Peyer's patch (tissue), 4 donors: ENCODE results near the gene SULT6B1. TPM values are rescaled to one million over a fixed set of nuclear protein-coding genes. Genes with fewer than 3 reads are reported as not detected.
"Not testable (repeated sequence)": the region's sequence is repeated elsewhere in the genome, so short reads cannot be mapped to it uniquely, and the experiment has no call there.

Source experiments
- DNase-seq, 3 donors: peaks; one replicate each; pipeline ENCODE4 v3.0.0-alpha.2; 2017 to 2019
- H3K27ac ChIP-seq, 4 donors: fragments of 200-600 bp; sonication (generic); one replicate each; pipeline ENCODE4 v1.5.1; 2016 to 2019
- H3K27me3 ChIP-seq, 2 donors: fragments of 200-600 bp; sonication (generic); one replicate each; pipeline ENCODE4 v1.5.1; 2019
- H3K36me3 ChIP-seq, 3 donors: fragments of 200-600 bp; sonication (generic); one replicate each; pipeline ENCODE4 v1.5.1; 2016 to 2019
- H3K4me1 ChIP-seq, 4 donors: fragments of 200-600 bp; sonication (generic); one replicate each; pipeline ENCODE4 v1.5.1; 2016 to 2019
- H3K4me3 ChIP-seq, 4 donors: fragments of 200-600 bp; sonication (generic); 1 replicate in 3 of 4; 2 replicates in 1 of 4; pipeline ENCODE4 v1.5.1; 2016 to 2019; ENCODE audit warnings: mild to moderate bottlenecking in 1 of 4
- H3K9me3 ChIP-seq, 4 donors: fragments of 200-600 bp; sonication (generic); one replicate each; pipeline ENCODE4 v1.5.1; 2016 to 2019; ENCODE audit warnings: mild to moderate bottlenecking in 1 of 4
- POLR2A ChIP-seq, 2 donors: fragments of 450-650 bp; IDR thresholded peaks; one replicate each; pipeline ENCODE4 v1.5.1; 2017; ENCODE audit warnings: antibody characterized with exemption in 2 of 2, mild to moderate bottlenecking in 2 of 2, moderate library complexity in 2 of 2
- total RNA-seq, 4 donors: library from RNA; depleted of rRNA; stranded (reverse); fragments of >200 nt; gene quantifications; one replicate each; pipeline ENCODE4 v1.1.0, GENCODE V29; 2016
- TF ChIP-seq, protein P1 (sequence below), 6 experiments: fragments of 450-650 bp in 4 of 6; fragments of 200-600 bp in 2 of 6; sonication (generic) in 1 of 6; IDR thresholded peaks; one replicate each; pipeline ENCODE4 v1.5.1; 2017 to 2019; ENCODE audit warnings: antibody characterized with exemption in 6 of 6, mild to moderate bottlenecking in 3 of 6, moderate library complexity in 1 of 6

The SULT6B1 gene
- total RNA-seq, 4 donors from 2014 or later = not detected

DNA sequence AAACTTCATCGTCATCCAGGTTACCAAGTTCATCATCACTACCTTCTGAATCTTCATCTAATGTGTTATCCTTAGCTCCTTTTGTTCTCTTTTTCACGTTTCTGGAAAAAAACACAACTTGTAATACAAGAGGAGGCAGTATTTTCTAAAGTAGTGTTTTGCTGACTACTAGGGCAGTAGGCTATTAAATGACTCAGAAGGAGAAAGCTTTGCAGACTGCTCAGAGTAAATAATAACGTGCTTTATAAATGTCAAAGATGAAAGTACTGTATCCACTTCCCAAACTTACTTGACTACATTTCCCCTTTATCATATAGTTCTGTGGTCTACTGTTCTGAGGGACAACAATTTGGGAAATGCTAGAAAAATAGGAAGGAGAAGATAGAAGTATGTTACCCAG lies 23.5 kb upstream of the SULT6B1 start:
- Histone ChIP-seq H3K27me3 (no peaks in the 10 kb centered on the region), H3K4me3 (no peak overlapping the region), H3K9me3 (no peaks in the 10 kb centered on the region), H3K4me1 (no peaks in the 10 kb centered on the region), H3K27ac (no peak overlapping the region), H3K36me3 (peaks cover 0 to 98% (median 0%) of the 10 kb centered on the region in 3 donors)
- TF ChIP-seq POLR2A (IDR thresholded peaks at IDR 0.05) = no peak
- TF ChIP-seq, protein P1, sequence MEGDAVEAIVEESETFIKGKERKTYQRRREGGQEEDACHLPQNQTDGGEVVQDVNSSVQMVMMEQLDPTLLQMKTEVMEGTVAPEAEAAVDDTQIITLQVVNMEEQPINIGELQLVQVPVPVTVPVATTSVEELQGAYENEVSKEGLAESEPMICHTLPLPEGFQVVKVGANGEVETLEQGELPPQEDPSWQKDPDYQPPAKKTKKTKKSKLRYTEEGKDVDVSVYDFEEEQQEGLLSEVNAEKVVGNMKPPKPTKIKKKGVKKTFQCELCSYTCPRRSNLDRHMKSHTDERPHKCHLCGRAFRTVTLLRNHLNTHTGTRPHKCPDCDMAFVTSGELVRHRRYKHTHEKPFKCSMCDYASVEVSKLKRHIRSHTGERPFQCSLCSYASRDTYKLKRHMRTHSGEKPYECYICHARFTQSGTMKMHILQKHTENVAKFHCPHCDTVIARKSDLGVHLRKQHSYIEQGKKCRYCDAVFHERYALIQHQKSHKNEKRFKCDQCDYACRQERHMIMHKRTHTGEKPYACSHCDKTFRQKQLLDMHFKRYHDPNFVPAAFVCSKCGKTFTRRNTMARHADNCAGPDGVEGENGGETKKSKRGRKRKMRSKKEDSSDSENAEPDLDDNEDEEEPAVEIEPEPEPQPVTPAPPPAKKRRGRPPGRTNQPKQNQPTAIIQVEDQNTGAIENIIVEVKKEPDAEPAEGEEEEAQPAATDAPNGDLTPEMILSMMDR (IDR thresholded peaks at IDR 0.05) = no peak
- DNase-seq = no peak

DNA sequence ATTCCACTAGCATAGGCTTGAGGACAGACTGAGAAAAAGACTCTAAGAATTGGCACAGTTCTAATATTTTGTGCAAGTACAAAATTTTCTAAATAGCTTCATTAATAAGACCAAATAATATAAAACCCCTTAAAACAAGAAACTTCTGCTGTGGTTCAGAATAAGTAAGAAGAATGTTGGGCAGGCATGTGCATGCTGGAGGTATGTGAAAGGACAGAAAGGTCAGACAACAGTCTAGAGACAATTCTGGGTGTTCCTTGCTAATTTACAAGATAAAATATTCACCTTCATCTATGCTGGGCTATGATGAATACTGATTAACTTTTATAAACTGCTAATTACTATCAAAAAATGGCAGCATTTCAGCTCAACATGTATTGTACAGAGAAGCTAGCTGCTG lies 22.7 kb upstream of the SULT6B1 start:
- Histone ChIP-seq H3K36me3 (peaks cover 0 to 98% (median 0%) of the 10 kb centered on the region in 3 donors), H3K4me3 (no peak overlapping the region), H3K27ac (no peak overlapping the region), H3K4me1 (no peaks in the 10 kb centered on the region), H3K27me3 (no peaks in the 10 kb centered on the region), H3K9me3 (peaks cover 0 to 3% (median 0%) of the 10 kb centered on the region in 4 donors)
- DNase-seq = no peak
- no peak for TF ChIP-seq POLR2A (IDR thresholded peaks at IDR 0.05)
- TF ChIP-seq, protein P1 (IDR thresholded peaks at IDR 0.05) = no peak

DNA sequence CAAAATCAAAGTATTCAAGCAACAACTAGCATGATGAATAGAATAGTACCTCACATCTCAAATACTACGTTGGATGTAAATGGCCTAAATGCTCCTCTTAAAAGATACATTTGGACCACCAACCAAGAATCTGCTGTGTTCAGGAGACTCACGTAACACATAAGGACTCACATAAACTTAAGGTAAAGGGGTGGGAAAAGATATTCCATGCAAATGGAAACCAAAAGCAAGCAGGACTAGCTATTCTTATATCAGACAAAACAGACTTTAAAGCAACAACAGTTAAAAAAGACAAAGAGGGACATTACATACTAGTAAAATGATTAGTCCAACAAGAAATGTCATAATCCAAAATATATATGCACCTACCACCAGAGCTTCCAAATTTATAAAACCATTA lies 18.3 kb upstream of the SULT6B1 start:
- H3K36me3 ChIP-seq = peaks cover 0 to 100% (median 0%) of the 10 kb centered on the region in 3 donors

DNA sequence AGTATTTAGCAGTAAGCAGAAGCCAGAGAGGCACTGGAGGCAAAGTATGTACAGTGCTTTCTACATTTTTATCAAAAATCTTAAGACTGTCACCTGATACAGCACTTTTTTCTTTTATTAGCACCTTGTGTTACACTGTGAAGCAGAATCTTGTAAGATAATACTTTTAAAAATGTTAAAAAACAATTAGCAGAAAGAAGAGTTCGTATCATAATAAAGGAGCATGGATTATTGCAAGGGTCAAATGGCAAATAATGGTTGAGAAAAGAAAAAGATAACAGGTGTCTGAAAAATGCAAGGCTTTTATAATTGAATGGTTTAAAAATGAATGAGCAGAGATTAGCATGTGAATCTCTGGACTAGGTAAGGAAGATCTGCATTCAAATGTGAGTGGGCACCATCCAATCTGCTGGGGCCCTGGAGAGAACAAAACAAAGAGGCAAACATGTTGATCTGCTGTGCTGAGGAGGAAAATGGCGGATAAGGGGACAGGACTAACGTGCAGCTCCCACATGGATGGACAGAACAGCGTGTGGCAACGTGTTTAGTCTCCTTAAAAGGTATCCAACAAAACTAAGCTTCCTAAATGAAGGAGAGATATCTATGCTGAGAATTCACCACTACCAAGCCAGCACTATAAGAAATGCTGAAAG lies 17.3 kb upstream of the SULT6B1 start:
- Histone ChIP-seq H3K27me3 (no peaks in the 10 kb centered on the region), H3K36me3 (peaks cover 0 to 100% (median 0%) of the 10 kb centered on the region in 3 donors), H3K9me3 (peaks cover 0 to 3% (median 0%) of the 10 kb centered on the region in 4 donors), H3K4me1 (no peaks in the 10 kb centered on the region), H3K4me3 (no peak overlapping the region), H3K27ac (no peak overlapping the region)
- no peak for DNase-seq
- TF ChIP-seq, protein P1 (IDR thresholded peaks at IDR 0.05) = no peak
- no peak for TF ChIP-seq POLR2A (IDR thresholded peaks at IDR 0.05)

More for the DNA sequence above, 18.3 kb upstream of the SULT6B1 start:
- not testable (repeated sequence) for H3K9me3 ChIP-seq, H3K27ac ChIP-seq, H3K4me3 ChIP-seq, H3K27me3 ChIP-seq, H3K4me1 ChIP-seq, DNase-seq

DNA sequence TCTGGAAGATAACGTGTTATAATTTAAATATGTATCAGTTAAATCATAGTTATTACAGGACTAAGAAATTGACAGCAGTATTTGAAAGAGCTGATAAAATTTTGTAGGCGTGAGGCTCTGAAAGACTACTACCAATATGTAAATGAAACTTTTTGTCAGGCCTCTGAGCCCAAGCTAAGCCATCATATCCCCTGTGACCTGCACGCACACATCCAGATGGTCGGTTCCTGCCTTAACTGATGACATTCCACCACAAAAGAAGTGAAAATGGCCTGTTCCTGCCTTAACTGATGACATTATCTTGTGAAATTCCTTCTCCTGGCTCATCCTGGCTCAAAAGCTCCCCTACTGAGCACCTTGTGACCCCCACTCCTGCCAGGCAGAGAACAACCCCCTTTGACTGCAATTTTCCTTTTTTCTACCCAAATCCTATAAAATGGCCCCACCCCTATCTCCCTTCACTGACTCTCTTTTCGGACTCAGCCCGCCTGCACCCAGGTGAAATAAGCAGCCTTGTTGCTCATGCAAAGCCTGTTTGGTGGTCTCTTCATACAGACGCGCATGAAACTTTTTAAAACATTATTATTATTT lies 16.7 kb upstream of the SULT6B1 start:
- not testable (repeated sequence) for H3K27ac ChIP-seq, DNase-seq, H3K27me3 ChIP-seq, H3K4me3 ChIP-seq, H3K9me3 ChIP-seq, H3K4me1 ChIP-seq
- peaks cover 0 to 94% (median 0%) of the 10 kb centered on the region in 3 donors for H3K36me3 ChIP-seq

DNA sequence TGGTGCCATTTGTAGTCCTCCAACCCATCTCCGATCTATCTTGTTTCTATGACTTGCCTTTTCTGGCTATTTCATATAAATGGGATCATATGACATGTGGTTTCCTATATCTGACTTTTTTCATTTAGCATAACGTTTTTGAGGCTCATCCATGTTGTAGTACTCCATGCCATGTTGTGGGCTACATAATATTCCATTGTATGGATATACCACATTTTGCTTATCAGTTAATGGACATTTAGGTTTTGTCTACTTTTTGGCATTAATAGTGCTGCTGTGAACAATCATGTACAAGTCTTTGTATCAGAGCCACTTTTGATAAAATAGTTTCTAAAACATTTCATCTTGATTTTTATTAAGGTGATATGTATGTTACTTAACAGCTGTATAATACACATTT lies 15.2 kb upstream of the SULT6B1 start:
- peaks cover 0 to 3% (median 0%) of the 10 kb centered on the region in 4 donors for H3K9me3 ChIP-seq
- H3K27me3 ChIP-seq = no peaks in the 10 kb centered on the region
- no peak overlapping the region for H3K27ac ChIP-seq
- H3K4me3 ChIP-seq = no peak overlapping the region
- no peaks in the 10 kb centered on the region for H3K4me1 ChIP-seq
- no peak for TF ChIP-seq POLR2A (IDR thresholded peaks at IDR 0.05)
- TF ChIP-seq, protein P1 (IDR thresholded peaks at IDR 0.05) = no peak
- no peak for DNase-seq
- H3K36me3 ChIP-seq = peaks cover 0 to 79% (median 0%) of the 10 kb centered on the region in 3 donors
